A549 (cell line): ENCODE results near the gene CTCFL. TPM values are rescaled to one million over a fixed set of nuclear protein-coding genes. Genes with fewer than 3 reads are reported as not detected.

Experiments used
- ATAC-seq, 2 experiments: fragments of 200-7000 bp in 1 of 2; fragments of >200 bp in 1 of 2; cut with Nextera tagmentation in 1 of 2; cut with Tn5 transposase in 1 of 2; 3 replicates each; pipeline versions ENCODE4 v1.8.0 to v1.9.1; 2018 to 2020; ENCODE audit warnings: mild to moderate bottlenecking in 1 of 2, moderate library complexity in 1 of 2
- CTCF ChIA-PET: fragments of 300-600 bp; sonication (Branson Sonifier 250); formaldehyde crosslinking; extraction: SDS; loops from one replicate; lab custom pipeline; 2021; ENCODE audit warnings: antibody characterized with exemption, inconsistent platforms; lab: Yijun Ruan, JAX
- POLR2A ChIA-PET: fragments of 350-600 bp; formaldehyde crosslinking; extraction: SDS; loops from one replicate; lab custom pipeline; 2021; ENCODE audit warnings: antibody characterized with exemption, inconsistent platforms; lab: Yijun Ruan, JAX
- DNase-seq, 2 experiments: peaks; one replicate each; pipeline versions ENCODE4 v3.0.0 to v3.0.0-alpha.2; 2011 to 2016; ENCODE audit warnings: low read depth in 1 of 2, low spot score in 1 of 2
- FAIRE-seq: peaks from 2 replicates; lab custom pipeline; 2011; peaks lifted over from hg19 to GRCh38; lab: Jason Lieb, UNC
- H3K27ac ChIP-seq, 2 experiments: fragments of >200 bp; sonication (Bioruptor Twin); formaldehyde crosslinking; 3 replicates each; pipeline ENCODE4 v1.5.1; 2016 to 2017
- H3K4me1 ChIP-seq: fragments of >200 bp; sonication (Bioruptor Twin); formaldehyde crosslinking; 3 replicates; pipeline ENCODE4 v1.6.1; 2016
- H3K4me2 ChIP-seq: fragments of >200 bp; sonication (Bioruptor Twin); formaldehyde crosslinking; 3 replicates; pipeline ENCODE4 v1.6.1; 2016
- H3K4me3 ChIP-seq: fragments of >200 bp; sonication (Bioruptor Twin); formaldehyde crosslinking; 3 replicates; pipeline ENCODE4 v1.5.1; 2016
- H3K9me3 ChIP-seq: fragments of >200 bp; sonication (Bioruptor Twin); formaldehyde crosslinking; 3 replicates; pipeline ENCODE4 v1.6.1; 2016
- BHLHE40 ChIP-seq: IDR thresholded peaks from 2 replicates; pipeline ENCODE4 v1.6.1; 2012; ENCODE audit warnings: low read depth, low read length, inconsistent platforms
- CBX8 ChIP-seq: fragments of 200-600 bp; sonication (generic); IDR thresholded peaks from 2 replicates; pipeline ENCODE4 v1.6.1; 2016
- CEBPB ChIP-seq, 2 experiments: fragments of >200 bp in 1 of 2; sonication (Bioruptor Twin) in 1 of 2; formaldehyde crosslinking in 1 of 2; IDR thresholded peaks; 2 replicates each; pipeline ENCODE4 v1.6.1; 2012 to 2016
- CHD2 ChIP-seq: fragments of 150-350 bp; IDR thresholded peaks from 2 replicates; pipeline ENCODE4 v1.6.1; 2014; ENCODE audit warnings: low read length; ENCODE audit not compliant: partially characterized antibody
- CHD4 ChIP-seq: fragments of 200-600 bp; sonication (generic); IDR thresholded peaks from 2 replicates; pipeline ENCODE4 v1.6.1; 2016; ENCODE audit warnings: antibody characterized with exemption, mild to moderate bottlenecking, borderline replicate concordance
- EHMT2 ChIP-seq: fragments of 200-600 bp; sonication (generic); IDR thresholded peaks from 2 replicates; pipeline ENCODE4 v1.6.1; 2016; ENCODE audit warnings: antibody characterized with exemption, low read depth, mild to moderate bottlenecking, moderate library complexity
- ESRRA ChIP-seq: fragments of 150-350 bp; IDR thresholded peaks from 2 replicates; pipeline ENCODE4 v1.6.1; 2014; ENCODE audit warnings: mild to moderate bottlenecking, low read length, borderline replicate concordance
- FOSB ChIP-seq: fragments of 250-450 bp; sonication (Bioruptor Pico); IDR thresholded peaks from 2 replicates; pipeline ENCODE4 v1.5.0; 2020; ENCODE audit warnings: mild to moderate bottlenecking, moderate library complexity
- FOSL2 ChIP-seq, 2 experiments: fragments of 450-650 bp in 1 of 2; fragments of >200 bp in 1 of 2; sonication (Bioruptor Twin) in 1 of 2; formaldehyde crosslinking; IDR thresholded peaks; 2 replicates each; pipeline versions ENCODE4 v1.5.0 to v1.6.1; 2016 to 2020; ENCODE audit warnings: mild to moderate bottlenecking in 1 of 2, moderate library complexity in 1 of 2
- FOXS1 ChIP-seq: fragments of 250-450 bp; sonication (Bioruptor Pico); IDR thresholded peaks from 2 replicates; pipeline ENCODE4 v1.5.0; 2020; ENCODE audit warnings: mild to moderate bottlenecking, moderate library complexity
- HDAC2 ChIP-seq: fragments of 200-600 bp; sonication (generic); IDR thresholded peaks from 2 replicates; pipeline ENCODE4 v1.6.1; 2016
- HES2 ChIP-seq: fragments of >200 bp; sonication (Bioruptor Twin); formaldehyde crosslinking; IDR thresholded peaks from 2 replicates; pipeline ENCODE4 v1.6.1; 2016
- HEYL ChIP-seq: fragments of 250-450 bp; sonication (Bioruptor Pico); IDR thresholded peaks from 2 replicates; pipeline ENCODE4 v1.8.0; 2021; ENCODE audit warnings: mild to moderate bottlenecking, moderate library complexity
- HOXA7 ChIP-seq: fragments of 250-450 bp; sonication (Bioruptor Pico); IDR thresholded peaks from 2 replicates; pipeline ENCODE4 v1.5.0; 2020; ENCODE audit warnings: mild to moderate bottlenecking, moderate library complexity
- HOXB13 ChIP-seq: fragments of 250-450 bp; sonication (Bioruptor Pico); IDR thresholded peaks from 2 replicates; pipeline ENCODE4 v1.5.0; 2020; ENCODE audit warnings: low read depth, mild to moderate bottlenecking, moderate library complexity
- JUN ChIP-seq, 2 experiments: fragments of >200 bp; sonication (Bioruptor Twin); formaldehyde crosslinking; IDR thresholded peaks; 2 replicates in 1 of 2; 3 replicates in 1 of 2; pipeline ENCODE4 v1.6.1; 2016 to 2017
- KDM1A ChIP-seq: fragments of 200-600 bp; sonication (generic); IDR thresholded peaks from 2 replicates; pipeline ENCODE4 v1.6.1; 2016; ENCODE audit warnings: low read depth, mild to moderate bottlenecking
- MAZ ChIP-seq: fragments of 150-350 bp; IDR thresholded peaks from 2 replicates; pipeline ENCODE4 v1.6.1; 2014; ENCODE audit warnings: antibody characterized with exemption, low read depth, low read length, borderline replicate concordance
- MYC ChIP-seq: IDR thresholded peaks from 2 replicates; pipeline ENCODE4 v1.6.1; 2012; ENCODE audit warnings: mild to moderate bottlenecking, inconsistent platforms, low read length, improper control_type of control experiment, borderline replicate concordance
- NR3C1 ChIP-seq: fragments of >200 bp; sonication (Bioruptor Twin); formaldehyde crosslinking; IDR thresholded peaks from 3 replicates; pipeline ENCODE4 v1.6.1; 2017
- PHF8 ChIP-seq: fragments of 200-600 bp; sonication (generic); IDR thresholded peaks from 2 replicates; pipeline ENCODE4 v1.6.1; 2016; ENCODE audit warnings: low read depth, mild to moderate bottlenecking, antibody characterized with exemption, moderate library complexity, borderline replicate concordance
- POLR2A ChIP-seq: IDR thresholded peaks from 2 replicates; pipeline ENCODE4 v1.6.1; 2012; ENCODE audit warnings: mild to moderate bottlenecking, low read length
- RAD21 ChIP-seq, 2 experiments: fragments of >200 bp in 1 of 2; sonication (Bioruptor Twin) in 1 of 2; formaldehyde crosslinking in 1 of 2; IDR thresholded peaks in 1 of 2; conservative IDR thresholded peaks in 1 of 2; 2 replicates in 1 of 2; 3 replicates in 1 of 2; pipeline ENCODE4 v1.6.1; 2012 to 2018; ENCODE audit warnings: inconsistent platforms in 1 of 2
- RCOR1 ChIP-seq: fragments of 150-350 bp; IDR thresholded peaks from 2 replicates; pipeline ENCODE4 v1.6.1; 2014; ENCODE audit warnings: antibody characterized with exemption, low read length, low read depth
- REST ChIP-seq: fragments of 200-600 bp; sonication (generic); IDR thresholded peaks from 2 replicates; pipeline ENCODE4 v1.6.1; 2016; ENCODE audit warnings: antibody characterized with exemption, mild to moderate bottlenecking, moderate library complexity
- SREBF2 ChIP-seq: fragments of 450-650 bp; IDR thresholded peaks from 2 replicates; pipeline ENCODE4 v1.6.1; 2014; ENCODE audit warnings: mild to moderate bottlenecking, moderate library complexity
- WGBS: methylation state at CpG from one replicate; pipeline ENCODE4 v1.1.6; 2017; ENCODE audit errors: missing lambda C conversion rate; 5-methylcytosine and 5-hydroxymethylcytosine counted together
- polyA plus RNA-seq, 4 experiments: library from polyadenylated mRNA; depleted of rRNA in 3 of 4; stranded (reverse); fragments of >200 nt; fragmentation: RNase III in 1 of 4; extraction: RNeasy Plus Mini Kit Qiagen cat#74134 plus additional on column Dnase treatment in 1 of 4; gene quantifications; 2 replicates in 3 of 4; 3 replicates in 1 of 4; pipeline ENCODE4 v1.2.3, GENCODE V29; 2011 to 2017
- TF ChIP-seq, protein P1 (sequence below): IDR thresholded peaks from 2 replicates; pipeline ENCODE4 v1.6.1; 2012
- TF ChIP-seq, protein P2 (sequence below): fragments of 250-450 bp; sonication (Bioruptor Pico); IDR thresholded peaks from 2 replicates; pipeline ENCODE4 v1.5.0; 2021; ENCODE audit warnings: mild to moderate bottlenecking, moderate library complexity, borderline replicate concordance
- TF ChIP-seq, protein P3 (sequence below): fragments of 150-350 bp; IDR thresholded peaks from 2 replicates; pipeline ENCODE4 v1.6.1; 2014; ENCODE audit warnings: low read depth, mild to moderate bottlenecking, low read length

Gene CTCFL
- polyA plus RNA-seq, 2 of the 4 experiments (the other 2 are of a cell fraction), result 0.03 TPM

DNA sequence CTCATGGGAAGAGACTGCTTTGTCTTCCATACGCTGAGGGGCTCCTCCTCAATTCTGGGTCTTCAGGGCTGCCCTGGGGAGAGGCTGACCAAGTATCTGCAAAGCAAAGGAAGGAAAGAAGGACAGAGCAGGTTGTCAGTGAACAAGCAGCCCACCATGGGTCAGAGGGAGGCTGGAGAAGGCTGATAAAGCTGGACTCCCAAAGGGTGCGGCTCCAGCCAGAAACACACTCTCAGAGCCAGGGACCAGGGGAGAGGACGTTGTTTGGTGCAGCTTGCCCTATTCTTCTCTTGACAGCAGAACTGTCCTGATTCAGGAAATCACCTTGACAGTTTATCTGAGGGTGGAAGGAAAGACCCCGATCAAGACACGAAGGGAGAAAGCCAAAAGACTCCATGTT is 10.4 kb upstream of the CTCFL start:
- no peak overlapping the region for H3K4me2 ChIP-seq
- ChIA-PET CTCF (interaction anchor here (0.6 to 4.2 kb wide), 3 partner anchors 345 to 944 kb away, joined by 3 to 12 read pairs (median 3); no protein-coding TSS in a partner anchor), POLR2A (no interaction called here)
- H3K4me3 ChIP-seq, result no peak overlapping the region
- no peak for ATAC-seq
- TF ChIP-seq, protein P1, sequence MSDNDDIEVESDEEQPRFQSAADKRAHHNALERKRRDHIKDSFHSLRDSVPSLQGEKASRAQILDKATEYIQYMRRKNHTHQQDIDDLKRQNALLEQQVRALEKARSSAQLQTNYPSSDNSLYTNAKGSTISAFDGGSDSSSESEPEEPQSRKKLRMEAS, result no peak
- TF ChIP-seq REST (no peak), HOXA7 (CRISPR knock-in tag) (no peak), HES2 (no peak), EHMT2 (no peak), FOSB (CRISPR knock-in tag) (no peak), RCOR1 (no peak), HEYL (CRISPR knock-in tag) (no peak), NR3C1 (no peak), HDAC2 (no peak), FOXS1 (no peak), HOXB13 (no peak), JUN (IDR thresholded peaks at IDR 0.05) (no peak), POLR2A (no peak), ESRRA (no peak), CHD4 (no peak), CEBPB (IDR thresholded peaks at IDR 0.05) (no peak)
- no peaks in the 10 kb centered on the region for H3K4me1 ChIP-seq
- no peak overlapping the region for H3K27ac ChIP-seq
- 50% methylated on average over 5 of the region's 5 CpGs for WGBS
- H3K9me3 ChIP-seq, result peaks cover 9% of the 10 kb centered on the region
- FAIRE-seq, result no peak
- no peak for DNase-seq

- no peak overlapping the region for H3K4me2 ChIP-seq
- FAIRE-seq (no peak), DNase-seq (no peak), ATAC-seq (no peak)
- no peak overlapping the region for H3K27ac ChIP-seq
- CTCF ChIA-PET, result interaction anchor here (1.2 to 4.2 kb wide), 4 partner anchors 10 to 678 kb away, joined by 3 to 12 read pairs (median 10); no protein-coding TSS in a partner anchor
- H3K4me3 ChIP-seq, result no peak overlapping the region
- no peaks in the 10 kb centered on the region for H3K4me1 ChIP-seq
- H3K9me3 ChIP-seq, result no peaks in the 10 kb centered on the region
- POLR2A ChIA-PET, result no interaction called here
- no peak for TF ChIP-seq KDM1A
- TF ChIP-seq ESRRA, result no peak
- TF ChIP-seq CBX8, result no peak
- TF ChIP-seq MYC, result no peak
- no peak for TF ChIP-seq HDAC2
- no peak for TF ChIP-seq RAD21 (conservative IDR thresholded peaks at IDR 0.05 in 1 of 2, IDR thresholded peaks at IDR 0.05 in 1 of 2)
- TF ChIP-seq REST, result no peak
- TF ChIP-seq, protein P2, sequence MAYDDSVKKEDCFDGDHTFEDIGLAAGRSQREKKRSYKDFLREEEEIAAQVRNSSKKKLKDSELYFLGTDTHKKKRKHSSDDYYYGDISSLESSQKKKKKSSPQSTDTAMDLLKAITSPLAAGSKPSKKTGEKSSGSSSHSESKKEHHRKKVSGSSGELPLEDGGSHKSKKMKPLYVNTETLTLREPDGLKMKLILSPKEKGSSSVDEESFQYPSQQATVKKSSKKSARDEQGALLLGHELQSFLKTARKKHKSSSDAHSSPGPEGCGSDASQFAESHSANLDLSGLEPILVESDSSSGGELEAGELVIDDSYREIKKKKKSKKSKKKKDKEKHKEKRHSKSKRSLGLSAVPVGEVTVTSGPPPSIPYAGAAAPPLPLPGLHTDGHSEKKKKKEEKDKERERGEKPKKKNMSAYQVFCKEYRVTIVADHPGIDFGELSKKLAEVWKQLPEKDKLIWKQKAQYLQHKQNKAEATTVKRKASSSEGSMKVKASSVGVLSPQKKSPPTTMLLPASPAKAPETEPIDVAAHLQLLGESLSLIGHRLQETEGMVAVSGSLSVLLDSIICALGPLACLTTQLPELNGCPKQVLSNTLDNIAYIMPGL (CRISPR knock-in tag), result no peak
- no peak for TF ChIP-seq FOSL2 (IDR thresholded peaks at IDR 0.05)
- no peak for TF ChIP-seq FOSL2 (CRISPR knock-in tag; IDR thresholded peaks at IDR 0.05)
- TF ChIP-seq PHF8, result no peak
- TF ChIP-seq MAZ, result no peak
- TF ChIP-seq, protein P3, sequence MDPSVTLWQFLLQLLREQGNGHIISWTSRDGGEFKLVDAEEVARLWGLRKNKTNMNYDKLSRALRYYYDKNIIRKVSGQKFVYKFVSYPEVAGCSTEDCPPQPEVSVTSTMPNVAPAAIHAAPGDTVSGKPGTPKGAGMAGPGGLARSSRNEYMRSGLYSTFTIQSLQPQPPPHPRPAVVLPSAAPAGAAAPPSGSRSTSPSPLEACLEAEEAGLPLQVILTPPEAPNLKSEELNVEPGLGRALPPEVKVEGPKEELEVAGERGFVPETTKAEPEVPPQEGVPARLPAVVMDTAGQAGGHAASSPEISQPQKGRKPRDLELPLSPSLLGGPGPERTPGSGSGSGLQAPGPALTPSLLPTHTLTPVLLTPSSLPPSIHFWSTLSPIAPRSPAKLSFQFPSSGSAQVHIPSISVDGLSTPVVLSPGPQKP, result no peak
- no peak for TF ChIP-seq BHLHE40
- no peak for TF ChIP-seq FOXS1
- TF ChIP-seq SREBF2, result no peak
- no peak for TF ChIP-seq CHD2
- WGBS, result 37% methylated on average over 2 of the region's 2 CpGs
Measured at GRCh38 chr20:57532104-57532503, 7.2 kb upstream of the CTCFL start.
